ENCODE data around the gene NCR3LG1.

DNA sequence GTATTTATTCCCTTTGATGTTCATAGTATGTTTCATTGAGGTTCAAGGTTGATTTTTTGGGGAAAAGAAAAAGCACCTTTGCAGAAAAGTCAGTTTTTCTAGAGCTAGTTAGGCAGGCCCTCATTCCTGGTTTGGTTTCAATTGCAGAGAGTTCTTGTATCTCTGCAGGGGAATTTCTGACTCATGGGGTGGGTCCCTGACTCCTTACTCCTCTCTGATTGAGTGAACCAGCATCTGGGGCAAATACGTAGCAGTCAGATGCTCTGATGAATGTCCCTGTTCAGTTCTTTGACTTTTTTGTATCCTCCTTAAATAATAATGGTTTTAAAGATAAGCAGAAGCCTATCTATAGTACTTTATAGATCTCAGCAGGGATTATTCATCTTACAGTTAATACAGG, 7.7 kb upstream of the NCR3LG1 start:
- TF ChIP-seq, protein P1, sequence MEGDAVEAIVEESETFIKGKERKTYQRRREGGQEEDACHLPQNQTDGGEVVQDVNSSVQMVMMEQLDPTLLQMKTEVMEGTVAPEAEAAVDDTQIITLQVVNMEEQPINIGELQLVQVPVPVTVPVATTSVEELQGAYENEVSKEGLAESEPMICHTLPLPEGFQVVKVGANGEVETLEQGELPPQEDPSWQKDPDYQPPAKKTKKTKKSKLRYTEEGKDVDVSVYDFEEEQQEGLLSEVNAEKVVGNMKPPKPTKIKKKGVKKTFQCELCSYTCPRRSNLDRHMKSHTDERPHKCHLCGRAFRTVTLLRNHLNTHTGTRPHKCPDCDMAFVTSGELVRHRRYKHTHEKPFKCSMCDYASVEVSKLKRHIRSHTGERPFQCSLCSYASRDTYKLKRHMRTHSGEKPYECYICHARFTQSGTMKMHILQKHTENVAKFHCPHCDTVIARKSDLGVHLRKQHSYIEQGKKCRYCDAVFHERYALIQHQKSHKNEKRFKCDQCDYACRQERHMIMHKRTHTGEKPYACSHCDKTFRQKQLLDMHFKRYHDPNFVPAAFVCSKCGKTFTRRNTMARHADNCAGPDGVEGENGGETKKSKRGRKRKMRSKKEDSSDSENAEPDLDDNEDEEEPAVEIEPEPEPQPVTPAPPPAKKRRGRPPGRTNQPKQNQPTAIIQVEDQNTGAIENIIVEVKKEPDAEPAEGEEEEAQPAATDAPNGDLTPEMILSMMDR (IDR thresholded peaks at IDR 0.05) = no peak
- TF ChIP-seq YY1 (IDR thresholded peaks at IDR 0.05; ENCODE audit: low read depth) (no peak), EP300 (IDR thresholded peaks at IDR 0.05; ENCODE audit: borderline replicate concordance in 1 of 2, low read depth in 1 of 2, low read length in 1 of 2) (no peak), TCF12 (IDR thresholded peaks at IDR 0.05) (peak; percentile 17; the same call in 1 of the 2 replicates), RFX5 (IDR thresholded peaks at IDR 0.05; ENCODE audit: low read length) (no peak), MXI1 (IDR thresholded peaks at IDR 0.05; ENCODE audit: low read depth, low read length) (no peak), POLR2AphosphoS5 (IDR thresholded peaks at IDR 0.05; ENCODE audit: low read depth, low read length) (no peak), EZH2phosphoT487 (IDR thresholded peaks at IDR 0.05; ENCODE audit: borderline replicate concordance, low read depth) (no peak), TEAD4 (IDR thresholded peaks at IDR 0.05; ENCODE audit: borderline replicate concordance, insufficient read depth) (no peak), SMC3 (IDR thresholded peaks at IDR 0.05; ENCODE audit: low read depth, low read length) (no peak)
- TF ChIP-seq, protein P2, sequence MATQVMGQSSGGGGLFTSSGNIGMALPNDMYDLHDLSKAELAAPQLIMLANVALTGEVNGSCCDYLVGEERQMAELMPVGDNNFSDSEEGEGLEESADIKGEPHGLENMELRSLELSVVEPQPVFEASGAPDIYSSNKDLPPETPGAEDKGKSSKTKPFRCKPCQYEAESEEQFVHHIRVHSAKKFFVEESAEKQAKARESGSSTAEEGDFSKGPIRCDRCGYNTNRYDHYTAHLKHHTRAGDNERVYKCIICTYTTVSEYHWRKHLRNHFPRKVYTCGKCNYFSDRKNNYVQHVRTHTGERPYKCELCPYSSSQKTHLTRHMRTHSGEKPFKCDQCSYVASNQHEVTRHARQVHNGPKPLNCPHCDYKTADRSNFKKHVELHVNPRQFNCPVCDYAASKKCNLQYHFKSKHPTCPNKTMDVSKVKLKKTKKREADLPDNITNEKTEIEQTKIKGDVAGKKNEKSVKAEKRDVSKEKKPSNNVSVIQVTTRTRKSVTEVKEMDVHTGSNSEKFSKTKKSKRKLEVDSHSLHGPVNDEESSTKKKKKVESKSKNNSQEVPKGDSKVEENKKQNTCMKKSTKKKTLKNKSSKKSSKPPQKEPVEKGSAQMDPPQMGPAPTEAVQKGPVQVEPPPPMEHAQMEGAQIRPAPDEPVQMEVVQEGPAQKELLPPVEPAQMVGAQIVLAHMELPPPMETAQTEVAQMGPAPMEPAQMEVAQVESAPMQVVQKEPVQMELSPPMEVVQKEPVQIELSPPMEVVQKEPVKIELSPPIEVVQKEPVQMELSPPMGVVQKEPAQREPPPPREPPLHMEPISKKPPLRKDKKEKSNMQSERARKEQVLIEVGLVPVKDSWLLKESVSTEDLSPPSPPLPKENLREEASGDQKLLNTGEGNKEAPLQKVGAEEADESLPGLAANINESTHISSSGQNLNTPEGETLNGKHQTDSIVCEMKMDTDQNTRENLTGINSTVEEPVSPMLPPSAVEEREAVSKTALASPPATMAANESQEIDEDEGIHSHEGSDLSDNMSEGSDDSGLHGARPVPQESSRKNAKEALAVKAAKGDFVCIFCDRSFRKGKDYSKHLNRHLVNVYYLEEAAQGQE (IDR thresholded peaks at IDR 0.05; ENCODE audit: low read depth, low read length) = no peak
- TF ChIP-seq, protein P3, sequence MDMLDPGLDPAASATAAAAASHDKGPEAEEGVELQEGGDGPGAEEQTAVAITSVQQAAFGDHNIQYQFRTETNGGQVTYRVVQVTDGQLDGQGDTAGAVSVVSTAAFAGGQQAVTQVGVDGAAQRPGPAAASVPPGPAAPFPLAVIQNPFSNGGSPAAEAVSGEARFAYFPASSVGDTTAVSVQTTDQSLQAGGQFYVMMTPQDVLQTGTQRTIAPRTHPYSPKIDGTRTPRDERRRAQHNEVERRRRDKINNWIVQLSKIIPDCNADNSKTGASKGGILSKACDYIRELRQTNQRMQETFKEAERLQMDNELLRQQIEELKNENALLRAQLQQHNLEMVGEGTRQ (IDR thresholded peaks at IDR 0.05; ENCODE audit: borderline replicate concordance, low read depth, low read length) = no peak
- TF ChIP-seq, protein P4, sequence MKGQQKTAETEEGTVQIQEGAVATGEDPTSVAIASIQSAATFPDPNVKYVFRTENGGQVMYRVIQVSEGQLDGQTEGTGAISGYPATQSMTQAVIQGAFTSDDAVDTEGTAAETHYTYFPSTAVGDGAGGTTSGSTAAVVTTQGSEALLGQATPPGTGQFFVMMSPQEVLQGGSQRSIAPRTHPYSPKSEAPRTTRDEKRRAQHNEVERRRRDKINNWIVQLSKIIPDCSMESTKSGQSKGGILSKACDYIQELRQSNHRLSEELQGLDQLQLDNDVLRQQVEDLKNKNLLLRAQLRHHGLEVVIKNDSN (IDR thresholded peaks at IDR 0.05; ENCODE audit: borderline replicate concordance, low read depth) = no peak
